GM12892 (cell line): Measurements from ENCODE around the gene DPPA5.
"Not testable (repeated sequence)": the region's sequence is repeated elsewhere in the genome, so short reads cannot be mapped to it uniquely, and the experiment has no call there.

Experiments
- POLR2A ChIP-seq: IDR thresholded peaks from 2 replicates; pipeline ENCODE4 v1.6.1; 2011; ENCODE audit warnings: low read depth, low read length, control low read depth
- POLR2AphosphoS5 ChIP-seq: IDR thresholded peaks from 2 replicates; pipeline ENCODE4 v1.6.1; 2011; ENCODE audit warnings: low read depth, low read length, control low read depth

DNA sequence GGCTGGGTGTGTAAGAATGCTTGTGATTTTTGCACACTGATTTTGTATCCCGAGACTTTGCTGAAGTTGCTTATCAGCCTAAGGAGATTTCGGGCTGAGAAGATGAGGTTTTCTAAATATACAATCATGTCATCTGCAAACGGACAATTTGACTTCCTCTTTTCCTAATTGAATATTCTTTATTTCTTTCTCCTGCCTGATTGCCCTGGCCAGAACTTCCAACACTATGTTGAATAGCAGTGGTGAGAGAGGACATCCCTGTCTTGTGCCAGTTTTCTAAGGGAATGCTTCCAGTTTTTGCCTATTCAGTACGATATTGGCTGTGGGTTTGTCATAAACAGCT lies 43.6 kb downstream of the DPPA5 start:
- TF ChIP-seq POLR2AphosphoS5, POLR2A: not testable (repeated sequence)
